T-helper 2 cell treated with Interferon-gamma antibody and Interleukin-4, amounts not matched to agents 5 μg/mL and 100 μg/mL, for 36 hours (primary cell): Measurements from ENCODE around the gene CPE.

Source experiments
- DNase-seq: peaks from one replicate; pipeline ENCODE4 v3.0.0; 2021; ENCODE audit warnings: low spot score
- H3K27ac Mint-ChIP-seq: one replicate; pipeline ENCODE4 v1.8.0; 2021; ENCODE audit warnings: mild to moderate bottlenecking, mixed read lengths
- H3K27me3 Mint-ChIP-seq: one replicate; pipeline ENCODE4 v1.8.0; 2021; ENCODE audit warnings: low read depth, mixed read lengths
- H3K36me3 Mint-ChIP-seq: one replicate; pipeline ENCODE4 v1.8.0; 2021; ENCODE audit warnings: low read depth, mixed read lengths
- H3K4me1 Mint-ChIP-seq: one replicate; pipeline ENCODE4 v1.8.0; 2021; ENCODE audit warnings: low read depth, mixed read lengths
- H3K4me3 Mint-ChIP-seq: one replicate; pipeline ENCODE4 v1.8.0; 2022; ENCODE audit warnings: mild to moderate bottlenecking, moderate library complexity, mixed read lengths
- H3K9me3 Mint-ChIP-seq: one replicate; pipeline ENCODE4 v1.8.0; 2021; ENCODE audit warnings: mixed read lengths

Gene CPE

GRCh38 chr4:165351359-165352130 lies 27.3 kb upstream of the CPE start:
- Mint-ChIP-seq H3K27me3 (peaks cover 13% of the 10 kb centered on the region), H3K4me3 (no peak overlapping the region), H3K36me3 (no peaks in the 10 kb centered on the region), H3K27ac (no peak overlapping the region), H3K4me1 (no peaks in the 10 kb centered on the region), H3K9me3 (no peaks in the 10 kb centered on the region)
- DNase-seq: no peak

- H3K36me3 Mint-ChIP-seq: no peaks in the 10 kb centered on the region
- no peak overlapping the region for H3K4me3 Mint-ChIP-seq
- H3K27me3 Mint-ChIP-seq: peaks cover 31% of the 10 kb centered on the region
- no peak for DNase-seq
- no peaks in the 10 kb centered on the region for H3K9me3 Mint-ChIP-seq
- no peaks in the 10 kb centered on the region for H3K4me1 Mint-ChIP-seq
- H3K27ac Mint-ChIP-seq: no peak overlapping the region
Observed at GRCh38 chr4:165355900-165356300, 22.9 kb upstream of the CPE start.

- DNase-seq: no peak
- Mint-ChIP-seq H3K27me3 (peaks cover 41% of the 10 kb centered on the region), H3K27ac (no peak overlapping the region), H3K4me1 (peaks cover 1% of the 10 kb centered on the region), H3K36me3 (no peaks in the 10 kb centered on the region), H3K9me3 (no peaks in the 10 kb centered on the region), H3K4me3 (no peak overlapping the region)
Observed at GRCh38 chr4:165359506-165359905, 19.3 kb upstream of the CPE start.

GRCh38 chr4:165360041-165360695 lies 18.6 kb upstream of the CPE start:
- Mint-ChIP-seq H3K4me1 (peaks cover 1% of the 10 kb centered on the region), H3K27me3 (peaks cover 39% of the 10 kb centered on the region), H3K4me3 (no peak overlapping the region), H3K9me3 (no peaks in the 10 kb centered on the region), H3K36me3 (no peaks in the 10 kb centered on the region), H3K27ac (no peak overlapping the region)
- no peak for DNase-seq

DNA sequence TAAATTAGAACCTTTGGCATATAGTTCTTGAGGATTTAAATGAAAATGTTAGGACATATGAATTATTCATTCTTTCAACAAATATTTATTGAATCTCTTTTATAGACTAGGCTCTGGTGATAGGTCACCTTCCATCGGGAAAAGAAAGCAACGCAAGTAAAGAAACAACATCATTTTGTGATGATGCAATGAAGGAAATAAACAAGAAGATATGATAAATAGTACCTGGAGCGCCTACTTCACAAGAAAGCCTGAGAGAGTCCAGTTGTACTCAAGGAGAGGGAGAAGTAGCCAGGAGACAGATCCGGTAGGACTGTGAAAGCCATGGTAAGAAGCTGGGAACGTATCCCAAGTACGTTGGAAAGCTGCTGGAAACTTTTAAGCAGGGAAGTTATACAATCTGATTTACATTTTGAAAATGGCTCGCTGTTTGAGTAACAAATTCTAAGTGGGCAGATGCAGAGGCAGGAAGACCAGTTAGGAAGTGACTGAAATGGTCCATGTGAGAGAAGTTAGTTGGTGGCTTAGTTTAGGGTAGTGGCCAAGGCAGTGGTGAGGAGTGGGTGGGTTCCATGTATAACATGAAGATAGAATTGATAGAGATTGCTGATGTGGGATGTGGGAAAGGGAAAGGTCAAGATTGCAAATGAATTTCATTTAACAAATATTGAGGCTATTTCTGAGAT lies 17.7 kb upstream of the CPE start:
- Mint-ChIP-seq H3K4me1 (peaks cover 1% of the 10 kb centered on the region), H3K36me3 (no peaks in the 10 kb centered on the region), H3K4me3 (no peak overlapping the region), H3K27ac (no peak overlapping the region), H3K27me3 (peaks cover 29% of the 10 kb centered on the region), H3K9me3 (no peaks in the 10 kb centered on the region)
- DNase-seq: no peak

DNA sequence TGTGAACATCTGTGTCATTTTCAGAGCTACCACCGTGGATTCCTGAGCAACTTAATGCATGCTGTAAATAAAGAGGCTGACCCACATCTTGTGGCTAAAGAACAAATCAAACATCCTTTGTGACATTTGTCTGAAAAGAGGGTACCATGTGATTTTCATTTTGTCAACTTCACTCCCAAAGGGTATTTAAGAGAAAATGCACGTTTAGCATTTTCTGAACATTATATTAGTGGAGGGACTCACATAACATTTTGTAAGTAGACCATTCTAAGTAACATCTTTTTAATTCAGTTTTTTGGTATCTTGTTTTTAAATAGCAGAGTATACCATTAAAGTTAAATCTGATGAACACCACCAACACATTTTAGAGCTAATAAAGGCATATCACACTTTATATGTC lies 17.0 kb upstream of the CPE start:
- DNase-seq: no peak
- H3K27ac Mint-ChIP-seq: no peak overlapping the region
- H3K9me3 Mint-ChIP-seq: no peaks in the 10 kb centered on the region
- no peak overlapping the region for H3K4me3 Mint-ChIP-seq
- H3K36me3 Mint-ChIP-seq: no peaks in the 10 kb centered on the region
- peaks cover 29% of the 10 kb centered on the region for H3K27me3 Mint-ChIP-seq
- peaks cover 1% of the 10 kb centered on the region for H3K4me1 Mint-ChIP-seq

DNA sequence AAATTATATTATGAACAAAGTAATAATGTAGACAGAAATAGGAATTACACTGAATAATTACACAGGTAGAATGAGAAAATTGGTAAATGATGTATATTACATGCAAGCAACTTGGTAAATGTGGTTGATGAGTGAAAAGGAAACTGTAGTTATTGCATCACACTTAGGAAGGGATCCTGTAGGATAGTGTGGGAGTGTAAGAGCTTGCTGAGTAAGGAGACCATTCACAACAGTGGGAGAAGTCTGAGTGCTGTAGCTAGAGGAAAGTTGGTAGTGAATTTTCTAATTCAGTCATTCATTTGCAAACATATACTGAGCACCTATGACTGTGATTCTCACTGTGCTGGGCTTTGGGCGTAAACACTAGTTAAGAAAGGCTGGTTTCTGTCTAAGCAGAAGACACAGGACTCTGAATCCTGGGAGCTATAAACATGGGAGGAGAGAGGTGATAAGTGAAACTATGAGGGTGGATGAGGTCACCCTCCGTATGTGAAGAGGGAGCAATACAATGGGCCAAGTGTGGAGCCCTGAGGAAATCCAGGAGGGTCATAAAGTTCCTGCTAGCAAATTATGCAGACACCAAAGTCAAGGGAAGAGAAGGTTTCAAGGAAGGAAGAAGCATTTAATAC lies 14.2 kb upstream of the CPE start:
- no peak overlapping the region for H3K4me3 Mint-ChIP-seq
- peaks cover 21% of the 10 kb centered on the region for H3K27me3 Mint-ChIP-seq
- no peaks in the 10 kb centered on the region for H3K36me3 Mint-ChIP-seq

GRCh38 chr4:165367040-165367439 lies 11.8 kb upstream of the CPE start:
- Mint-ChIP-seq H3K27me3 (peaks cover 16% of the 10 kb centered on the region), H3K36me3 (no peaks in the 10 kb centered on the region), H3K4me1 (no peaks in the 10 kb centered on the region), H3K27ac (no peak overlapping the region), H3K9me3 (no peaks in the 10 kb centered on the region), H3K4me3 (no peak overlapping the region)
- DNase-seq: no peak

More for the DNA sequence above, 14.2 kb upstream of the CPE start:
- Mint-ChIP-seq H3K27ac (no peak overlapping the region), H3K9me3 (no peaks in the 10 kb centered on the region), H3K4me1 (peaks cover 1% of the 10 kb centered on the region)
- DNase-seq: no peak

GRCh38 chr4:165368114-165368513 lies 10.7 kb upstream of the CPE start:
- Mint-ChIP-seq H3K4me3 (no peak overlapping the region), H3K27me3 (peaks cover 22% of the 10 kb centered on the region), H3K36me3 (no peaks in the 10 kb centered on the region), H3K4me1 (no peaks in the 10 kb centered on the region), H3K9me3 (no peaks in the 10 kb centered on the region), H3K27ac (no peak overlapping the region)
- no peak for DNase-seq

DNA sequence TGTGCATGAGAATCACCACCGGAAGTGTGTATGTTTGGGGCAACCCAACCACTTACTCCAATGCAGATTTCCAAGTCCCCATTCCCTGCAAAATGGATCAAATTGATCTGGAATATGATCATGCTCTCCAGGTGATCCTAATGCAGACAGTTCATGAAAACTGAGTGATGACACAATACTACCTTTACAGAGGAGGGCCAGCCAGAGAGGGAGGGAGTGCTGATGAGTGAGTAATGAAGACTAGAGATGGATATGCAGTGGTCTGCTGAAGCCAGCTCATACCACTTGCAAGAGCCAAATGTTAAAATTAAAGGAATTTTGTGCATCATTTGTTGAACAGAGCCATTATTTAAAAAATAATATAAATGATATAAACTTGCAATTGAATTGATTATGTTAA lies 10.2 kb upstream of the CPE start:
- no peak overlapping the region for H3K27ac Mint-ChIP-seq
- no peaks in the 10 kb centered on the region for H3K9me3 Mint-ChIP-seq
- H3K36me3 Mint-ChIP-seq: no peaks in the 10 kb centered on the region
- no peak overlapping the region for H3K4me3 Mint-ChIP-seq
- peaks cover 20% of the 10 kb centered on the region for H3K27me3 Mint-ChIP-seq
- no peak for DNase-seq
- no peaks in the 10 kb centered on the region for H3K4me1 Mint-ChIP-seq

DNA sequence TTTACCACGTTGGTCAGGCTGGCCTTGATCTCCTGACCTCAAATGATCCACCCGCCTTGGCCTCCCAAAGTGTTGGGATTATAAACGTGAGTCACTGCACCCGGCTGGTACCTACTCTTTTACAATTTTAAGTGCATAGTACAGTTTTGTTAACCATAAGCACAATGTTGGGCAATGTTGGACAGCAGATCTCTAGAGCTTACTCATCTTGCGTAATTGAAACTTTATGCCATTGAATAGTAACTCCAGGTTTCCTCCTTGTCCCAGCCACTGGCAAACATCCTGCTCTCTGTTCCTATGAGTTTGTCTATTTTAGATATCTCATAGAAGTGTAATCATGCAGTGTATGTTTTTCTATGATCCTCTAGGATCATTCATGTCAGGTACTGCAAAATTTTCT lies 9.3 kb upstream of the CPE start:
- H3K27me3 Mint-ChIP-seq: peaks cover 29% of the 10 kb centered on the region
- H3K4me3 Mint-ChIP-seq: no peak overlapping the region
- no peak for DNase-seq
- no peak overlapping the region for H3K27ac Mint-ChIP-seq
- H3K9me3 Mint-ChIP-seq: no peaks in the 10 kb centered on the region
- no peaks in the 10 kb centered on the region for H3K36me3 Mint-ChIP-seq
- H3K4me1 Mint-ChIP-seq: no peaks in the 10 kb centered on the region

GRCh38 chr4:165370530-165370929 lies 8.3 kb upstream of the CPE start:
- H3K9me3 Mint-ChIP-seq: no peaks in the 10 kb centered on the region
- H3K36me3 Mint-ChIP-seq: no peaks in the 10 kb centered on the region
- no peak overlapping the region for H3K27ac Mint-ChIP-seq
- peaks cover 4% of the 10 kb centered on the region for H3K4me1 Mint-ChIP-seq
- no peak for DNase-seq
- H3K4me3 Mint-ChIP-seq: no peak overlapping the region
- peaks cover 37% of the 10 kb centered on the region for H3K27me3 Mint-ChIP-seq

DNA sequence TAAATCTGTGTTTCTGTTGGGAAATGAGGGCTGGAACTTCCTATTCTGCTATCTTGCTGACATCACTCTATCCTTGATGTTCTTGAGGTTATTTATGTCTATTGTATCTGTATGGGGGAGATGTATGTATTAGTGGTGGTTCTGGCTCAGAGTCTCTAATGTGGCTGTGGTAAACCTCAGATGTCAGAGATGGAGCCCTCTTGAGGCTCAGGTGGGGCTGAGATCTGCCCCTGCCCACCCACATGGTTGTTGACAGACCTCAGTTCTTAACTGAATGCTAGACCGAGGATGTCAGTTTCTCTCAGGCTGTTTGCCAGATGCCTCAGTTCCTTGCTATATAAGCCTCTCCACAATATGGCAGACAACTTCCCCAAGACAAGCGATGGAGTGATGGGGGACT lies 3.3 kb upstream of the CPE start:
- Mint-ChIP-seq H3K4me1 (peaks cover 5% of the 10 kb centered on the region), H3K27ac (no peak overlapping the region), H3K36me3 (no peaks in the 10 kb centered on the region), H3K4me3 (no peak overlapping the region), H3K9me3 (no peaks in the 10 kb centered on the region), H3K27me3 (peaks cover 72% of the 10 kb centered on the region)
- no peak for DNase-seq

- Mint-ChIP-seq H3K4me1 (peaks cover 5% of the 10 kb centered on the region), H3K9me3 (no peaks in the 10 kb centered on the region), H3K4me3 (peak overlapping the region; percentile 70), H3K27me3 (peaks cover 78% of the 10 kb centered on the region), H3K27ac (no peak overlapping the region), H3K36me3 (no peaks in the 10 kb centered on the region)
- DNase-seq: no peak
Observed at GRCh38 chr4:165378398-165378744, 437 bp upstream of the CPE start.
